Right ventricle myocardium inferior (tissue), 1 donor: ENCODE measurements around the gene ANKRD13B. TPM values are rescaled to one million over a fixed set of nuclear protein-coding genes. Genes with fewer than 3 reads are reported as not detected.
A peak's percentile ranks its signal among the peaks of the same experiment; 100 is the strongest.
"Not testable (repeated sequence)": the region's sequence is repeated elsewhere in the genome, so short reads cannot be mapped to it uniquely, and the experiment has no call there.

Experiments used
- ATAC-seq: fragments of 200-7000 bp; cut with Tn5 transposase; one replicate; pipeline ENCODE4 v1.9.1; 2020; ENCODE audit warnings: mild to moderate bottlenecking, moderate library complexity
- DNase-seq: peaks from one replicate; pipeline ENCODE4 v3.0.0; 2021; ENCODE audit errors: missing footprints
- intact Hi-C: fragments of 100-400 bp; cut with DNase I; formaldehyde crosslinking; loops from one replicate; pipeline ENCODE4 v1.11.0; 2022
- long read RNA-seq: library from polyadenylated mRNA; unstranded; transcript quantifications from one replicate; pipeline ENCODE4 v2.0.0, GENCODE V29; 2021
- total RNA-seq: library from RNA; stranded (reverse); fragmentation: NEBNext Ultra II Directional; extraction: Animal tissue kit (Norgen Biotek cat#: 25700); gene quantifications from one replicate; pipeline ENCODE4 v1.2.1, GENCODE V29; 2021
- donor health status: DM: no; HTN: yes; CAD: no; lungs with severe emphysema.

Gene ANKRD13B
- 9.2 TPM for total RNA-seq
- long read RNA-seq, partial matches to known transcripts = 0 of 2 reads
- long read RNA-seq, other reads (novel, unspliced or antisense) = 1 of 2 reads

- ATAC-seq (no peak), DNase-seq (peak; percentile 82)
- intact Hi-C loops = no loop called here
Observed at GRCh38 chr17:29592850-29593551, at the start of gene ANKRD13B. TSS of gene ANKRD13B (plus strand) at chr17:29593132. CDS start at chr17:29593622, 490 bp downstream.

DNA sequence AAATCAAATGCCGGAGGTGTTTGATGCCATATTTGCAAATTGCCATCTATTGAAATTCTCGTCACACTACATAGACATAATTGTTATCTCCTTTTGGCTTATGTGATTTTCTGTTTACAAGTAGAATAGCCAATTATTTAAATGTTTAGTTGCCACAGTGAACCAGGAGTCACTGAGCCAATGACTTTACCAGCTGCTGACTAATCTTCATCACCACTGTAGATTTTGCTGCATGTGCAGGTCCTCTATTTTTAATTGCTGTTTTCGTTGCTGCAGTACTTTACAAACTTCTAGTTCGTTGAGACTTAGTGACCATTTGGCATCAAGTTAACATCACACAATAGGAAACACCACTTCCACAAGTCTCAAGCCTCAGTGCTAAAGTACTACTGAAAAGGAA lies 48.9 kb upstream of the ANKRD13B start:
- ATAC-seq = no peak
- intact Hi-C loops = no loop called here
- DNase-seq = no peak

GRCh38 chr17:29546085-29546484 lies 46.8 kb upstream of the ANKRD13B start:
- ATAC-seq (no peak), DNase-seq (no peak)
- intact Hi-C loops = no loop called here

GRCh38 chr17:29546830-29547229 lies 46.1 kb upstream of the ANKRD13B start:
- intact Hi-C loops = no loop called here
- ATAC-seq = no peak
- DNase-seq = no peak

GRCh38 chr17:29549177-29549923 lies 43.6 kb upstream of the ANKRD13B start:
- DNase-seq (no peak), ATAC-seq (no peak)
- intact Hi-C loops = no loop called here

DNA sequence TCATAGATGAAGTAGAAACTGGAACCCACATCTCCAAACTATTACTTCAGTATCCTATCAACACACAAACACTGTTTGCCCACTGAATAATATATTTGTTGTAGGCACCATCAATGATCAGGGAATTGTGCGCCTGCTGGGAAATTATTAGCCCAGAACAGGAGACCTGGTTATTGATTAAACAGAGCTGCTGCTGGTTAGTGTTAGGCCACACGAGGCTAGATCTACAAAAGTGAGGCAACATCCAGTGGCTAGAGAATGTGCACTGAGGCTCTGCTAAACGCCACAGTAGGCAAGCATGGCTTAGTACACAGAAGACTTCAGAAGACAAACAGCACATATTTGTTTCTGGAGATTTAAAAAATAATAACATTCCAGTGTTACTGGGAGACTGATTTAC lies 37.1 kb upstream of the ANKRD13B start:
- DNase-seq = no peak
- intact Hi-C loops = no loop called here
- no peak for ATAC-seq

DNA sequence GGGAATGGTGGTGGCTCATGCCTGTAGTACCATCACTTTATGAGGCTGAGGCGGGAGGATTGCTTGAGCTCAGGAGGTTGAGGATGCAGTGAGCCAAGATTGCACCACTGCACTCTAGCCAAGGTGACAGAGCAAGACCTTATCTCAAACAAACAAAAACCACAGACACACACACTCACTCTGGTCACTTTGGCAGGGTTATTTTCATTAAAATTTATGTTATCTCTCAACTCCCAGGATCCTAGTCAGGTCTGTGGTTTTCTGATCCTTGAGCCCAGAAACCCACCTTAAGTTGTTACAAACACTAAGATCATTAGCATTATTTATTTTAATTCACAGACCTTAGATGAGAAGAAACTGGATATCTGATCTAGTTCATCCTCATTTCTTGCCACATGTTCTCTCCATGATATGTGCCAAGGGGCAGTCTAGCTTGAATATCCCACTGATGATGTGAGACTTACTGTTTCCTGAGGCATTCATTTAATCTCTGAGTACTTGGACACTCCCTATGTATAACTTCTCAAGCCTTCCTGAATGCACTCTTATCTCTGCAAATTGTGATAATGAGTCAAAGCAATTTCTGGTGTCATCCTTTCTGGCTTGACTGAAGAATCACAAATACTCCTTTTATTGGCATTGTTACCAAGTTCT lies 35.7 kb upstream of the ANKRD13B start:
- ATAC-seq = no peak
- intact Hi-C loops = no loop called here
- DNase-seq = no peak

GRCh38 chr17:29557739-29558116 lies 35.2 kb upstream of the ANKRD13B start:
- DNase-seq = no peak
- ATAC-seq = no peak
- intact Hi-C loops = no loop called here

GRCh38 chr17:29558139-29558538 lies 34.8 kb upstream of the ANKRD13B start:
- DNase-seq, intact Hi-C loops, ATAC-seq: not testable (repeated sequence)

DNA sequence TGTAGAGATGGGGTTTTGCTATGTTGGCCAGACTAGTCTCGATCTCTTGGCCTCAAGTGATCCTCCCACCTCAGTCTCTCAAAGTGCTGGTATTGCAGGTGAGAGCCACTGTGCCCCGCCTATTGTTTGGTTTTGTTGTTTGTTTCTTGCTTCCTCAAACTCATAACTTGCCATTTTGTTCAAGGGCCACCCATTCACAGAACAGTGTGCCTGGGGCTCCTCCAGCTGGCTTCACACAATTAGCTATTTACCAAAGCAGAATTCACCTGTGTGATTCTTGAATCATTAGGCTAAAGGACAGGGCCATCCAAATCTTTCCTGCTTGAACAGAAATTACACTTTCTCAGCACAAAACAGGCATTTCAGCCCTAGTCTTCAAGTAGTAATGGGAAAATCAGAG lies 33.3 kb upstream of the ANKRD13B start:
- DNase-seq (no peak), ATAC-seq (no peak)
- intact Hi-C loops = loop anchor here (10.0 kb wide), 1 partner anchor 265 kb away; the partner anchor contains the start of gene NUFIP2

DNA sequence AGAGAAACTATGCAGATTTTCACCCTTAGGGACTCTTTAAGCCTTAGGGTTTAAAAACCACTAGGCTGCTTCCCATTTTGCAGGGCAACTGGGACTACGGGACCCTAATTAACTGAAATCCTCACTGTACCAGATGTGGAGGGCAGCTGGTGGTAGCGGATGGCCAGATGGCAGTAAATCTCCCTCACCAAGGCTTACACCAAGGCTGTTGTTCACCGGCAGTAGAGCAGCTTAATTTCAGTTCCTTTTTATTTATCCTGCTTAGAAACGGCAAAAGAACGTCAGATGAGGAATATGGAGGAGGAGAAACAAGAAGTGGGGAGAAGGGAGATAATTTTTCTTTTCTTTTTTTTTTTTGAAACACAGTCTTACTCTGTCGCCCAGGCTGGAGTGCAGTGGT lies 32.6 kb upstream of the ANKRD13B start:
- ATAC-seq (peak; percentile 54), DNase-seq (no peak)
- intact Hi-C loops = loop anchor here (10.0 kb wide), 1 partner anchor 266 kb away; the partner anchor contains the start of gene NUFIP2

DNA sequence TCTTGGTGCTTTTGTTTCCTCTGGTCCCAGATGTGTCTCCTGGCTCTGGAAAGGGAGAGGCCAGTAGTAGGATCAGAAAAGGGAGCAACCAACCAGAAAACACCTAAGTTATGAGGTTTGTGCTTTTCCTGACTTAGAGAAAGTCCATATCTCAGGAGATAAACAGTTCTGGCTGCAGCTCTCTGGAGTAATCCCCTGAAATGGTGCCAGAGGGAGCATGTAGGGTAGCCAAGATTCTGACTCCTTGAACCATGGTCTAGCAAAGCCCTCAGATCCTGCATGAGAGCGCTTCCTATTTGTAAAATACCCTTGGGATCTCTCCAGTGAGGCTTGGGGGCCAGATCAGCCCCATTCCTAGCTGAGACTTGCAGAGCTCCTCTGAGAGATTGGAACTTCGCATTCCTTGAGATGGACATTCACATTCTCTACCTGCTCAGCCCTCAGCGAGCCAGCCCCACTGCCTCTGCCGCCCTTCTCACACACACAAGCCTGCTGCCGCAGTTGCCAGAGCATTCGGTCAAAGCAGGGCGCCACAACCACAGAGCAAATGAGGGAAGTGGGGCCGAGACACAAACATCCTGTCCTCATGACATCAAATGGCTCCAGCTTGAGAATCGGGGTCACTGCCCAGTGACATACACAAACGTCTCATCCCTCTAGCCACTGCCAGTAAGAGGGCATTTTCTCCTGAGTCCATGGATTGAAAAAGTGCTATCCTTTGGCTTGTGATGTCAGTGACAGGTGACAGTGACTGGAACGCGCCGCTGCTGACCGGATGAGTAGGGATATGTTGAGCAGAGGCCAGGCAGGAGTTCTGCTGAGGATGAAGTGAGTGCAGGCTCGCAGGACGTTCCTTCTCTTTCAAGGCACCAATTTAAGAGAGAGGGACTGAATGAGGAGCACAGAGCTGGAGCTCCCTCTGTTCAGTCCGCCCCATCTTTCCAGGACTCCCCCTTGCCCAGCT lies 31.1 kb upstream of the ANKRD13B start:
- ATAC-seq = no peak
- intact Hi-C loops = loop anchor here (10.0 kb wide), 1 partner anchor 267 kb away; the partner anchor contains the start of gene NUFIP2
- no peak for DNase-seq

DNA sequence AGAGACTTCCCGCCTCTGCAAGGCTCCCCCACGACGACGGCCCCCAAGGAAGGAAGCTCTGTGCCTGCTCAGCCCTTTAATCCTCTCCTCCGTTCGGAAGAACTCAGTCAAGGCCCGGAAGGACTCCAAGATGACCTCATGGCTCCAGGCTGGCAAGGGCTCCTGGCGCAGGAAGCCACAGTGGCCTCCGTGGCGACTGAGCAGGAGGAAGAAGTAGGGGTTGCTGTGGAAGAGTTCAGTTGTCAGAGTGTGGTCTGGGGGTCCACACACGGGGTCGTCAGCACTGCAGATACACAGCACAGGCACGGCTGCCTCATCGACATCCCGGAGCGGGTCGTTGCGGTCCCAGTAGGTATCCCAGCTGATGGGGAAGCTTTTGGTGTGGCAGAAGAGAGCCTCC lies 30.3 kb upstream of the ANKRD13B start:
- ATAC-seq (no peak), DNase-seq (no peak)
- intact Hi-C loops = loop anchor here (10.0 kb wide), 1 partner anchor 268 kb away; the partner anchor contains the start of gene NUFIP2

DNA sequence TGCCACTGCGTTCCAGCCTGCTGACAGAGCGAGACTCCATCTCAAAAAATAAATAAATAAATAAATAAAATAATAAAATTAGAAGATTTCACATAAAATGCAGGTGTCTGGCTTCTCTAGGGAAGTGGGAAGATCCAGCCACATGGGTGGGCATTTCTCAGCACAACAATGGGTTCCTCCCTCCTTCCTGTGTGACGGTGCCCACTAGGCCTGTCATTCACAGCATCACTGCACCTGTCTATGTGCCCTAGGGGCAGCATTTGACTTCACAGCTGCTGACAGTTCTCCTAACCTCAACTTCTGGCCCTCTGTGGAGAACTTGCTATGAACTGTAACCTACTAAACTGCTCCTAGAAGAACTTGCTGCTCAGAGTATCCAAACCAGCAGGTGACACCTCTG lies 29.1 kb upstream of the ANKRD13B start:
- intact Hi-C loops = loop anchor here (10.0 kb wide), 1 partner anchor 269 kb away; the partner anchor contains the start of gene NUFIP2
- DNase-seq (no peak), ATAC-seq (no peak)

- intact Hi-C loops = loop anchor here (10.0 kb wide), 1 partner anchor 271 kb away; the partner anchor contains the start of gene NUFIP2
- DNase-seq (no peak), ATAC-seq (no peak)
Observed at GRCh38 chr17:29565643-29566472, 27.1 kb upstream of the ANKRD13B start.

GRCh38 chr17:29566473-29567303 lies 26.2 kb upstream of the ANKRD13B start, which contains the start of gene ABHD15:
TSS of gene ABHD15 (minus strand) at chr17:29567037. CDS start at chr17:29566966, 71 bp downstream.
- intact Hi-C loops = loop anchor here (10.0 kb wide), 1 partner anchor 272 kb away; the partner anchor contains the start of gene NUFIP2
- ATAC-seq (peak; percentile 58), DNase-seq (peak; percentile 89)
